Retinal pigment epithelial cell (primary cell): Measurements from ENCODE around the gene WNT5B.

Experiments
- DNase-seq: peaks from one replicate; pipeline ENCODE4 v3.0.0-alpha.2; 2010; ENCODE audit warnings: low read depth
- H3K4me3 ChIP-seq: 2 replicates; pipeline ENCODE4 v1.5.1; 2011; ENCODE audit warnings: mild to moderate bottlenecking, low read length, control low read depth, moderate library complexity
- TF ChIP-seq, protein P1 (sequence below): conservative IDR thresholded peaks from 2 replicates; pipeline ENCODE4 v1.5.1; 2011; ENCODE audit warnings: low read depth, low read length, control low read depth, inconsistent platforms

WNT5B gene

DNA sequence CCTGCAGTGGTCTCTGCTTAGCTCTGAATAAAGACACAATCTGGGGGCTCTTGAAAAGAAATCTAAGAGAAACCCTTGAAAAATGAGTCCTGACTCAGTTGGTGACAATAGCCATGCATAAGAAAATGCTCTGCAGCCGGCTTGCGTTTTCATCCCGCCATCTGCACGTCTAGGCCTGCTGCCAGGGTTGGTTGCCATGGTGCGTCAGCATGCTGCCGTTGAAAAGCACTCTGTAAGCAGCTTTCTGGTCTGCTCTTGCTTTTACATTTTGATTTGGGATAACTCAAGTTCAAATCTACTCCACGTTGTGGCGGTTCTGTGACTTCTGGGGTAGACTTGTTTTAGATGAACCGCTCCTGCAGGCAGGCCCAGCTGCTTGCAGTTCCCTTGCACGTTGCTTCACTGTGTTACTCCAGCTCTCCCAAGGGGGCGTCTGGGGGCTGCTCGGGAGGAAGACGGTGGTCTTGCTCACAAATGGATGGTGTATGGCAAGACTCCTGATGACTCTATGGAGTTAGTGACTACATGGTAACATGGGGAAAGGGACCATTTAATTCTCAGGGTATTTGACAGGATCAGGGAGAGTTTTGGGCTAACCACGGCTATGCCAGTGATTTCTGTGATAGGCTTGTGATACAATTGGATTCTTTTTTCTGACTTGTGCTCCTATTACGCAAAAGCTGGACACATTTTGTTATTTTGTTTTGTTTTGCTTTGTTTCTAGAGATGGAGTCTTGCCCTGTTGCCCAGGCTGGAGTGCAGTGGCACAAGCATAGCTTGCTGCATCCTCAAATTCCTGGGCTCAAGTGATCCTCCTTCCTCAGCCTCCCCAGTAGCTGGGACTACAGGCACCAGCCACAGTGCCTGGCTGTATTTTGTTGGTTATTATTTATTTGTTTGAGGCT, 15.8 kb downstream of the WNT5B start:
- TF ChIP-seq, protein P1, sequence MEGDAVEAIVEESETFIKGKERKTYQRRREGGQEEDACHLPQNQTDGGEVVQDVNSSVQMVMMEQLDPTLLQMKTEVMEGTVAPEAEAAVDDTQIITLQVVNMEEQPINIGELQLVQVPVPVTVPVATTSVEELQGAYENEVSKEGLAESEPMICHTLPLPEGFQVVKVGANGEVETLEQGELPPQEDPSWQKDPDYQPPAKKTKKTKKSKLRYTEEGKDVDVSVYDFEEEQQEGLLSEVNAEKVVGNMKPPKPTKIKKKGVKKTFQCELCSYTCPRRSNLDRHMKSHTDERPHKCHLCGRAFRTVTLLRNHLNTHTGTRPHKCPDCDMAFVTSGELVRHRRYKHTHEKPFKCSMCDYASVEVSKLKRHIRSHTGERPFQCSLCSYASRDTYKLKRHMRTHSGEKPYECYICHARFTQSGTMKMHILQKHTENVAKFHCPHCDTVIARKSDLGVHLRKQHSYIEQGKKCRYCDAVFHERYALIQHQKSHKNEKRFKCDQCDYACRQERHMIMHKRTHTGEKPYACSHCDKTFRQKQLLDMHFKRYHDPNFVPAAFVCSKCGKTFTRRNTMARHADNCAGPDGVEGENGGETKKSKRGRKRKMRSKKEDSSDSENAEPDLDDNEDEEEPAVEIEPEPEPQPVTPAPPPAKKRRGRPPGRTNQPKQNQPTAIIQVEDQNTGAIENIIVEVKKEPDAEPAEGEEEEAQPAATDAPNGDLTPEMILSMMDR, result no peak
- no peak for DNase-seq
- H3K4me3 ChIP-seq, result no peak overlapping the region

DNA sequence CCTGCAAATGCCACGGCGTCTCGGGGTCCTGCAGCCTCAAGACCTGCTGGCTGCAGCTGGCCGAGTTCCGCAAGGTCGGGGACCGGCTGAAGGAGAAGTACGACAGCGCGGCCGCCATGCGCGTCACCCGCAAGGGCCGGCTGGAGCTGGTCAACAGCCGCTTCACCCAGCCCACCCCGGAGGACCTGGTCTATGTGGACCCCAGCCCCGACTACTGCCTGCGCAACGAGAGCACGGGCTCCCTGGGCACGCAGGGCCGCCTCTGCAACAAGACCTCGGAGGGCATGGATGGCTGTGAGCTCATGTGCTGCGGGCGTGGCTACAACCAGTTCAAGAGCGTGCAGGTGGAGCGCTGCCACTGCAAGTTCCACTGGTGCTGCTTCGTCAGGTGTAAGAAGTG, 16.8 kb downstream of the WNT5B start:
- H3K4me3 ChIP-seq, result no peak overlapping the region
- DNase-seq, result no peak
- TF ChIP-seq, protein P1, result no peak

DNA sequence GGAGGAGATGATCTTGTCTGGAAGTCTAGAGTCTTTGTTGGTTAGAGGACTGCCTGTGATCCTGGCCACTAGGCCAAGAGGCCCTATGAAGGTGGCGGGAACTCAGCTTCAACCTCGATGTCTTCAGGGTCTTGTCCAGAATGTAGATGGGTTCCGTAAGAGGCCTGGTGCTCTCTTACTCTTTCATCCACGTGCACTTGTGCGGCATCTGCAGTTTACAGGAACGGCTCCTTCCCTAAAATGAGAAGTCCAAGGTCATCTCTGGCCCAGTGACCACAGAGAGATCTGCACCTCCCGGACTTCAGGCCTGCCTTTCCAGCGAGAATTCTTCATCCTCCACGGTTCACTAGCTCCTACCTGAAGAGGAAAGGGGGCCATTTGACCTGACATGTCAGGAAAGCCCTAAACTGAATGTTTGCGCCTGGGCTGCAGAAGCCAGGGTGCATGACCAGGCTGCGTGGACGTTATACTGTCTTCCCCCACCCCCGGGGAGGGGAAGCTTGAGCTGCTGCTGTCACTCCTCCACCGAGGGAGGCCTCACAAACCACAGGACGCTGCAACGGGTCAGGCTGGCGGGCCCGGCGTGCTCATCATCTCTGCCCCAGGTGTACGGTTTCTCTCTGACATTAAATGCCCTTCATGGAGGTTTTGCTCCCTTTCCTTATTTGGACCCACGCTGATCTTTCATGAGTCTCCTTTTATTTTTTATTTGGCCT, 17.7 kb downstream of the WNT5B start:
- DNase-seq, result no peak
- H3K4me3 ChIP-seq, result no peak overlapping the region
- TF ChIP-seq, protein P1, result no peak

DNA sequence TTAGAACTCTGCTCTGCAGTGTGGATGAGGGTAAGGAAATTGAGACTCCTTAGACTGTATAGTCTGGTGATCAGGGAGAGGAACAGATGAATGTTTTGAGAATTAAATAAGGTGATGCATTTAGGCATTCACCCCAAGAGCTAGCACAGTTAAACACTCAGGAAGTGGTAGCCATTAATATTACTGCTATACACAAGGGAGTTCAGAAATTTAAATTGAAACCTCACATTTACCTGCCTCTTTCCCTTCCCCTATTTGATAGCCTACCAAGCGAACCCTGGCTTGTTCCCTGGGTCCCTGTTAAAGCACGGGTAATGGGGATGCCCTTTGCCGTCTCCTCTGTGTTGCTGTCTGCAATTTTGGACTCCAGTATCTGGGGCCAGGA, 18.2 kb downstream of the WNT5B start:
- no peak for DNase-seq
- H3K4me3 ChIP-seq, result no peak overlapping the region
- TF ChIP-seq, protein P1, result no peak

DNA sequence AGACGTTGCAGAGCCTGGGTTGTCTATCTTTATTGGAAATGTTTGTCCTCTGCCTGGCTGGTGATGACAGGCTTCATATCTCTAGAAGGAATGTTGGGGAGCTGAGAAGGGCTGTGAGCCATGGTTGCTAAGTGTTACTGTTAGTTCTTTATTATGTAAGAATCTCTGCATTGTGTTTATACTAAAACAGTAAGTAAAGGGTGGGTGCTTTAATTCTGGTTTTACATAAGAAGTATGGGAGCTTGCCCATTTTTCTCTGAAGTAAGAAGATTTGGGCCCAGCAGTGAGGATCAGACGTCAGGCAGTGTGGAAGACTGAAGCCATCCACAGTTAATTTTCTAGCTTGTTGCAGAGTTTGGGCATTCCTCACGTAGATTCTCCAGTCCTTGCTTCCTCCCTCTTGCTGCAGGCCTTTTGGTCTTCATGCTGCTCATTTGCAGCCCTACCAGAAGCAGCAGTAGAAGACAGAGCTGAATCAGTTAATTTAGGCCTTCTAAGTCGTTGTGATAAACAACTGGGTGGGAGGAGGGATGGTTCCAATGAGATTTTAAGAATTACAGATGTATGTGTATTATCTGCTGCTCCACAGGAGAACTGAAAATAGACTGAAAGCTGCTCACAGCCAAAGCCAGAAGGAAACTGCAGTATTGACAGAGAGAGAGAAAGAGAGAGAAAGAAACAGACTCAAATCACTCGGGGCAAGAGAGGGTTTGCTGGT, 21.4 kb downstream of the WNT5B start:
- DNase-seq, result no peak
- no peak overlapping the region for H3K4me3 ChIP-seq
- TF ChIP-seq, protein P1, result no peak

DNA sequence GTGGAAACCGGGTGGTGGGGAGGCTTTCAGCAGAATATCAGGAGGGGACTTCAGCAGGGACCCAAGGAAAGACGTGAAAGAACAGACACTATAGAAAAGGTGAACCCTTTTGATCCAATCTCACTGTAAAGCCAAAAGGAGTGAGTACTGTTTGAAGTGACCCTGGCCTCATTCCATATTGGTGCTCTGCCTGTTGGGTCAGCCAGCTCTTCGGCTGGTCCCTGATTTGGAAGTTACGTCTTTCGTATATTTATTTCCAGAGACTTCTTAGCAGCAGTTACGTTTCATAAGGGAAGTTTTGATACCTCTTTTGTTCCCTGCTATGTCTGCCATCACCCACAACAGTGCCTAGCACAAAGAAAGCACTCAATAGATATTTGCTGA, 21.9 kb downstream of the WNT5B start:
- no peak for DNase-seq
- H3K4me3 ChIP-seq, result no peak overlapping the region
- TF ChIP-seq, protein P1, result no peak
